ENCODE data around the gene SYN1.

Gene SYN1

GRCh38 chrX:47633689-47634590 is 14.3 kb upstream of the SYN1 start:
- Histone ChIP-seq H3K9me3 (ENCODE audit: insufficient read depth, low read length) (no peaks in the 10 kb centered on the region), H3K4me2 (ENCODE audit: low read depth, low read length, poor library complexity, severe bottlenecking) (no peak overlapping the region), H3K9me2 (replicated peaks; ENCODE audit: insufficient read depth, low read length) (no peaks in the 10 kb centered on the region), H3K27ac (ENCODE audit: low read depth, low read length) (no peak overlapping the region), H3K9ac (ENCODE audit: low read length) (no peak overlapping the region), H4K20me1 (ENCODE audit: low read depth, low read length) (no peaks in the 10 kb centered on the region), H3K4me3 (ENCODE audit: insufficient read depth, low read length, poor library complexity, severe bottlenecking) (no peak overlapping the region), H3F3A (ENCODE audit: insufficient read depth) (no peaks in the 10 kb centered on the region), H2AFZ (ENCODE audit: low read depth, low read length, severe bottlenecking) (no peak overlapping the region), H3K79me2 (ENCODE audit: insufficient read depth, low read length) (no peaks in the 10 kb centered on the region), H3K27me3 (ENCODE audit: low read length) (no peaks in the 10 kb centered on the region), H3K36me3 (ENCODE audit: low read length) (no peaks in the 10 kb centered on the region)
- no peak for TF ChIP-seq EZH2phosphoT487 (conservative IDR thresholded peaks at IDR 0.05; ENCODE audit: low read length)
- no peak for TF ChIP-seq CTCF (IDR thresholded peaks at IDR 0.05; ENCODE audit: insufficient read depth, low read length, poor library complexity, severe bottlenecking)

- no peaks in the 10 kb centered on the region for H3K79me2 ChIP-seq (ENCODE audit: insufficient read depth, low read length)
- H3K4me2 ChIP-seq (ENCODE audit: low read depth, low read length, poor library complexity, severe bottlenecking): no peak overlapping the region
- H3F3A ChIP-seq (ENCODE audit: insufficient read depth): no peaks in the 10 kb centered on the region
- H4K20me1 ChIP-seq (ENCODE audit: low read depth, low read length): no peaks in the 10 kb centered on the region
- no peaks in the 10 kb centered on the region for H3K36me3 ChIP-seq (ENCODE audit: low read length)
- no peak overlapping the region for H2AFZ ChIP-seq (ENCODE audit: low read depth, low read length, severe bottlenecking)
- no peak overlapping the region for H3K27ac ChIP-seq (ENCODE audit: low read depth, low read length)
- no peak overlapping the region for H3K9ac ChIP-seq (ENCODE audit: low read length)
- H3K9me2 ChIP-seq (replicated peaks; ENCODE audit: insufficient read depth, low read length): no peaks in the 10 kb centered on the region
- no peak for TF ChIP-seq CTCF (IDR thresholded peaks at IDR 0.05; ENCODE audit: insufficient read depth, low read length, poor library complexity, severe bottlenecking)
- TF ChIP-seq EZH2phosphoT487 (conservative IDR thresholded peaks at IDR 0.05; ENCODE audit: low read length): no peak
- no peaks in the 10 kb centered on the region for H3K9me3 ChIP-seq (ENCODE audit: insufficient read depth, low read length)
- H3K4me3 ChIP-seq (ENCODE audit: insufficient read depth, low read length, poor library complexity, severe bottlenecking): no peak overlapping the region
- no peaks in the 10 kb centered on the region for H3K27me3 ChIP-seq (ENCODE audit: low read length)
Measured at GRCh38 chrX:47632666-47633065, 13.0 kb upstream of the SYN1 start.

GRCh38 chrX:47631676-47632075 is 12.0 kb upstream of the SYN1 start:
- no peak overlapping the region for H3K4me2 ChIP-seq (ENCODE audit: low read depth, low read length, poor library complexity, severe bottlenecking)
- no peaks in the 10 kb centered on the region for H3K9me3 ChIP-seq (ENCODE audit: insufficient read depth, low read length)
- H3K4me3 ChIP-seq (ENCODE audit: insufficient read depth, low read length, poor library complexity, severe bottlenecking): no peak overlapping the region
- H3K79me2 ChIP-seq (ENCODE audit: insufficient read depth, low read length): no peaks in the 10 kb centered on the region
- no peaks in the 10 kb centered on the region for H3K27me3 ChIP-seq (ENCODE audit: low read length)
- H3F3A ChIP-seq (ENCODE audit: insufficient read depth): no peaks in the 10 kb centered on the region
- no peaks in the 10 kb centered on the region for H3K36me3 ChIP-seq (ENCODE audit: low read length)
- H3K9me2 ChIP-seq (replicated peaks; ENCODE audit: insufficient read depth, low read length): no peaks in the 10 kb centered on the region
- no peak overlapping the region for H3K27ac ChIP-seq (ENCODE audit: low read depth, low read length)
- H3K9ac ChIP-seq (ENCODE audit: low read length): no peak overlapping the region
- H2AFZ ChIP-seq (ENCODE audit: low read depth, low read length, severe bottlenecking): no peak overlapping the region
- no peak for TF ChIP-seq EZH2phosphoT487 (conservative IDR thresholded peaks at IDR 0.05; ENCODE audit: low read length)
- TF ChIP-seq CTCF (IDR thresholded peaks at IDR 0.05; ENCODE audit: insufficient read depth, low read length, poor library complexity, severe bottlenecking): no peak
- no peaks in the 10 kb centered on the region for H4K20me1 ChIP-seq (ENCODE audit: low read depth, low read length)

Data from SU-DHL-6 (cell line).